Measurements from ENCODE around the gene OSBPL10. TPM values are rescaled to one million over a fixed set of nuclear protein-coding genes. Genes with fewer than 3 reads are reported as not detected.
A peak's percentile ranks its signal among the peaks of the same experiment; 100 is the strongest.
"Not testable (repeated sequence)": the region's sequence is repeated elsewhere in the genome, so short reads cannot be mapped to it uniquely, and the experiment has no call there.

Gene OSBPL10
- total and polyA plus RNA-seq, 3 donors from 2014 or later, result 113 to 175 (median 160) TPM

DNA sequence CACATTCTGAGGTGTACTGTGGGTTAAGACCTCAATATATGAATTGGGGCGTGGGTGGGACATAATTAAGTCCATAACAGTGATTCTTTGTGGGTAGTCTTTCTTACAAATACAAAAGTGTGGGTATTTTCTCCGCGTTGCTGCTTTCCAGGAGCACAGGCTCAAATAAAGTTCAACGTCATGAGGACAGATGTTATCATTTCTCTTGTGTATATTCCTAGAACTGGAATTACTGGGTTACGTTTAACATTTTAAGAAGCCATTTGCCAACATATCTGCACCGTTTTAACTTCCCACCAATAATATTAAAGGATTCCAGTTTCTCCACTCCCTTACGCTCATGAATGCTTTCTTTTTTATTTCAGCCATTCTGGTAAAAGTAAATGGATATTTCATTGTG, 40.1 kb upstream of the OSBPL10 start:
- no peak for DNase-seq
- no peak overlapping the region for H3K27ac ChIP-seq
- no peaks in the 10 kb centered on the region for H3K36me3 ChIP-seq (ENCODE audit: low read depth, missing control alignments)
- no peak for TF ChIP-seq POLR2A (IDR thresholded peaks at IDR 0.05)
- TF ChIP-seq, protein P1, sequence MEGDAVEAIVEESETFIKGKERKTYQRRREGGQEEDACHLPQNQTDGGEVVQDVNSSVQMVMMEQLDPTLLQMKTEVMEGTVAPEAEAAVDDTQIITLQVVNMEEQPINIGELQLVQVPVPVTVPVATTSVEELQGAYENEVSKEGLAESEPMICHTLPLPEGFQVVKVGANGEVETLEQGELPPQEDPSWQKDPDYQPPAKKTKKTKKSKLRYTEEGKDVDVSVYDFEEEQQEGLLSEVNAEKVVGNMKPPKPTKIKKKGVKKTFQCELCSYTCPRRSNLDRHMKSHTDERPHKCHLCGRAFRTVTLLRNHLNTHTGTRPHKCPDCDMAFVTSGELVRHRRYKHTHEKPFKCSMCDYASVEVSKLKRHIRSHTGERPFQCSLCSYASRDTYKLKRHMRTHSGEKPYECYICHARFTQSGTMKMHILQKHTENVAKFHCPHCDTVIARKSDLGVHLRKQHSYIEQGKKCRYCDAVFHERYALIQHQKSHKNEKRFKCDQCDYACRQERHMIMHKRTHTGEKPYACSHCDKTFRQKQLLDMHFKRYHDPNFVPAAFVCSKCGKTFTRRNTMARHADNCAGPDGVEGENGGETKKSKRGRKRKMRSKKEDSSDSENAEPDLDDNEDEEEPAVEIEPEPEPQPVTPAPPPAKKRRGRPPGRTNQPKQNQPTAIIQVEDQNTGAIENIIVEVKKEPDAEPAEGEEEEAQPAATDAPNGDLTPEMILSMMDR (IDR thresholded peaks at IDR 0.05), result no peak
- H3K4me3 ChIP-seq, result no peak overlapping the region
- WGBS, 2 donors, result 84 to 90% methylated on average over 7 of the region's 7 CpGs
- peaks cover 8% of the 10 kb centered on the region for H3K4me1 ChIP-seq
- H3K9me3 ChIP-seq, result no peaks in the 10 kb centered on the region
- intact Hi-C loops (cut with DNase I; ENCODE audit: low total_unique reads), result loop anchor here (10.0 kb wide), 1 partner anchor 124 kb away; no protein-coding TSS in a partner anchor
- no peaks in the 10 kb centered on the region for H3K27me3 ChIP-seq

DNA sequence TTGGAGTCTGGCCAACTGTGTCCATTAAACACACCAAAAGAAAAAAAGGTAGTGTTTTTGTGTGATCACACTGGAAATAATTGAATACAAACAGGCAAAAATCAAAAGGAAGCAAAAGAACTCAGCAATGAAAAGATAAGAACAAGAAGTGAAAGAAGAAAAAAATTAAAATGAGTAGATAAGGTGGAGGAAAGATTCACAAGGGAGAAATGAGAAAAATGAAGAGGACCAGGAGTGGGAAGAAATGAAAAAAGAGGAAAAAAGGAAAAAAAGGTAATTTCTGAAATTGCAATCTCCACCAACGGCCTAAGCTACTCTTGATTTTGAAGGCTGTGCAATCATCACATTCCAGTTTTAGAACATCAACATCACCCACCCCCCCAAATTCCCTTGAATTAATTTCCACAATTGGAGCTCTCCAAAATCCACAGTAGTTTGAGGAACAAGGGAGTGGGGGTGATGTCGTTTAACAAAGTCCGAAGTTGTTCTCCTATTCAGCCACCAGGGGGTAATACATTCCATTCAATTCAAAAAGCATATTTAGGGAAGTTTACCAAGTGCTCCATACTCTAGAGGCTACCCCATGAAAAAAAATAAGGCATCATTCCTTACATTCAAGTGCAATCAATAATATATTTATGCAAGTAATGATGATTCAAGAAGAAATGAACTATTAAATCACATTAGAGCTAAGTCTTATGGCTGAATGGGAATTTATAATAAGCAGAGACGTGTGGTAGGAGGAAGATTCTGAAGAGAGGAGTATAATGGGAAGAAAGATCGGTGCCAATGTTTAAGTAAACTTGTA, 37.9 kb upstream of the OSBPL10 start:
- Histone ChIP-seq H3K36me3 (ENCODE audit: low read depth, missing control alignments) (no peaks in the 10 kb centered on the region), H3K4me3 (no peak overlapping the region), H3K27ac (no peak overlapping the region), H3K4me1 (peaks cover 8% of the 10 kb centered on the region), H3K9me3 (no peaks in the 10 kb centered on the region), H3K27me3 (no peaks in the 10 kb centered on the region)
- DNase-seq, result no peak
- TF ChIP-seq, protein P1 (IDR thresholded peaks at IDR 0.05), result peak; percentile 71 to 78 (median 75)
- TF ChIP-seq POLR2A (IDR thresholded peaks at IDR 0.05), result no peak
- intact Hi-C loops (cut with DNase I; ENCODE audit: low total_unique reads), result no loop called here
- WGBS, 2 donors, result 54 to 65% methylated on average over 5 of the region's 5 CpGs

DNA sequence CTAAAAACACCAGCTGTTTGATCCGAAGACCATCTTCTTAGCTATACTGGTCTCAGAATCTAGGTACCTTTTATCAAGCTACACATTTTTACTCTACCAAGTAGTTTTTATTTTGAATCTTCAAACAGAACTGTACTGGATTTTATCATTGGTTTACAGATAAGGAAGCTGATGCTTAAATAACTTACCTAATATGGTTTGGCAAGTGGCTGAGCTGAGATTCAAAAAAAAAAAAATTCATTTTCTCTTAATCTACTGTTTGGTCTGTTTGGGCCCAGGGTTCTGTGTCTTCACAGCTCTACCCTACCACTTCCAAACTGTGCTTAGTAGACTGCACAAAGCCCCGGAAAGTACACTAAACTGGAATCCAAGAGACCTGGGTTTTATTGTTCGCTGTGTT, 36.2 kb upstream of the OSBPL10 start:
- 90 to 91% methylated on average over 3 of the region's 3 CpGs for WGBS, 2 donors
- intact Hi-C loops (cut with DNase I; ENCODE audit: low total_unique reads), result no loop called here
- Histone ChIP-seq H3K27ac (no peak overlapping the region), H3K9me3 (no peaks in the 10 kb centered on the region), H3K4me1 (peaks cover 8% of the 10 kb centered on the region), H3K36me3 (ENCODE audit: low read depth, missing control alignments) (no peaks in the 10 kb centered on the region), H3K4me3 (no peak overlapping the region), H3K27me3 (no peaks in the 10 kb centered on the region)
- TF ChIP-seq POLR2A (IDR thresholded peaks at IDR 0.05), result no peak
- TF ChIP-seq, protein P1 (IDR thresholded peaks at IDR 0.05), result no peak
- DNase-seq, result no peak

DNA sequence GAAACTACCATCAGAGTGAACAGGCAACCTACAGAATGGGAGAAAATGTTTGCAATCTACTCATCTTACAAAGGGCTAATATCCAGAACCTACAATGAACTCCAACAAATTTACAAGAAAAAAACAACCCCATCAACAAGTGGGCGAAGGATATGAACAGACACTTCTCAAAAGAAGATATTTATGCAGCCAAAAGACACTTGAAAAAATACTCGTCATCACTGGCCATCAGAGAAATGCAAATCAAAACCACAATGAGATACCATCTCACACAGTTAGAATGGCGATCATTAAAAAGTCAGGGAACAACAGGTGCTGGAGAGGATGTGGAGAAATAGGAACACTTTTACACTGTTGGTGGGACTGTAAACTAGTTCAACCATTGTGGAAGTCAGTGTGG, 34.6 kb upstream of the OSBPL10 start:
- H3K4me1 ChIP-seq; H3K9me3 ChIP-seq; intact Hi-C loops (cut with DNase I; ENCODE audit: low total_unique reads); H3K4me3 ChIP-seq; H3K27me3 ChIP-seq; DNase-seq; H3K27ac ChIP-seq; H3K36me3 ChIP-seq (ENCODE audit: low read depth, missing control alignments): not testable (repeated sequence)
- 90 to 98% methylated on average over 3 of the region's 3 CpGs for WGBS, 2 donors

DNA sequence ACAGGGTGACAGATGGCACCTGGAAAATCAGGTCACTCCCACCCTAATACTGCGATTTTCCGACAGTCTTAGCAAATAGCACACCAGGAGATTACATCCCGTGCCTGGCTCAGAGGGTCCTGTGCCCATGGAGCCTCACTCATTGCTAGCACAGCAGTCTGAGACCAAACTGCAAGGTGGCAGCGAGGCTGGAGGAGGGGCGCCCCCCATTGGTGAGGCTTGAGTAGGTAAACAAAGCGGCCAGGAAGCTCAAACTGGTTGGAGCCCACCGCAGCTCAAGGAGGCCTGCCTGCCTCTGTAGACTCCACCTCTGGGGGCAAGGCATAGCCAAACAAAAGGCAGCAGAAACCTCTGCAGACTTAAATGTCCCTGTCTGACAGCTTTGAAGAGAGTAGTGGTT, 29.6 kb upstream of the OSBPL10 start:
- intact Hi-C loops (cut with DNase I; ENCODE audit: low total_unique reads); H3K4me3 ChIP-seq; H3K4me1 ChIP-seq; H3K36me3 ChIP-seq (ENCODE audit: low read depth, missing control alignments); H3K9me3 ChIP-seq; H3K27ac ChIP-seq; DNase-seq; H3K27me3 ChIP-seq: not testable (repeated sequence)
- WGBS, 2 donors, result 97% methylated on average over 5 to 7 of the region's 7 CpGs

DNA sequence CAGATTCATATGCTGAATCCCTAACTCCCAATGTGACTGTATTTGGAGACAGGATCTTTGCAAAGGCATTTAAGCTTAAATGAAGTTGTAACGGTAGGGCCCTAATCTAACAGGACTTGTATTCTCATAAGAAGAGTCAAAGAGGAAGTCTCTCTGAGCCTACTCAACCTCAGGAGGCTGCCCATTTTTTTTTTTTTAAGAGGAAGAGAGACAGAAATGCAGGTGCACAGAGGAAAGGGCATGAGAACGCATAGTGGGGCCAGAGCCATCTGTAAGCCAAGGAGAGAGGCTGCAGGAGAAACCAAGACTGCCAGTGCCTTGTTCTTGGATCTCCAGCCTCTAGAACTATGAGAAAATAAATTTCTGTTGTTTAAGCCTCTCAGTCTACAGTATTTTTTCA, 28.9 kb upstream of the OSBPL10 start:
- Histone ChIP-seq H3K27ac (no peak overlapping the region), H3K9me3 (no peaks in the 10 kb centered on the region), H3K4me1 (no peaks in the 10 kb centered on the region), H3K36me3 (ENCODE audit: low read depth, missing control alignments) (no peaks in the 10 kb centered on the region), H3K27me3 (no peaks in the 10 kb centered on the region), H3K4me3 (no peak overlapping the region)
- no peak for TF ChIP-seq POLR2A (IDR thresholded peaks at IDR 0.05)
- TF ChIP-seq, protein P1 (IDR thresholded peaks at IDR 0.05), result no peak
- DNase-seq, result no peak
- intact Hi-C loops (cut with DNase I; ENCODE audit: low total_unique reads), result no loop called here
- 84 to 88% methylated on average over 2 of the region's 2 CpGs for WGBS, 2 donors
